GM18861 (cell line): Measurements from ENCODE around the gene RARB.

Experiments
- ATAC-seq: cut with Tn5 transposase; IDR thresholded peaks from one replicate; pipeline ENCODE4 v1.9.1; 2021; ENCODE audit not compliant: unreplicated experiment

Gene RARB

GRCh38 chr3:25421747-25422146, 6.3 kb upstream of the RARB start:
- ATAC-seq = no peak

- no peak for ATAC-seq
Observed at GRCh38 chr3:25423780-25424588, 4.1 kb upstream of the RARB start.

GRCh38 chr3:25424614-25425013, 3.4 kb upstream of the RARB start:
- ATAC-seq = no peak

GRCh38 chr3:25426408-25426807, 1.7 kb upstream of the RARB start:
- ATAC-seq = no peak

GRCh38 chr3:25427155-25427554, 908 bp upstream of the RARB start:
- no peak for ATAC-seq

GRCh38 chr3:25427563-25427941, 511 bp upstream of the RARB start:
- no peak for ATAC-seq

GRCh38 chr3:25428789-25429335, 799 bp downstream of the RARB start:
- no peak for ATAC-seq

- no peak for ATAC-seq
Observed at GRCh38 chr3:25429361-25430286, 1.6 kb downstream of the RARB start.

GRCh38 chr3:25430287-25430934, 2.3 kb downstream of the RARB start:
- no peak for ATAC-seq

- ATAC-seq = no peak
Observed at GRCh38 chr3:25430935-25431770, 3.1 kb downstream of the RARB start.

- ATAC-seq = no peak
Observed at GRCh38 chr3:25432176-25432720, 4.2 kb downstream of the RARB start.

GRCh38 chr3:25433106-25433505, 5.0 kb downstream of the RARB start:
- no peak for ATAC-seq

GRCh38 chr3:25433868-25434267, 5.8 kb downstream of the RARB start:
- no peak for ATAC-seq

GRCh38 chr3:25437953-25438352, 9.9 kb downstream of the RARB start:
- no peak for ATAC-seq

GRCh38 chr3:25438791-25439555, 10.9 kb downstream of the RARB start:
- ATAC-seq = no peak

GRCh38 chr3:25441234-25441856, 13.3 kb downstream of the RARB start:
- no peak for ATAC-seq

GRCh38 chr3:25442486-25442885, 14.4 kb downstream of the RARB start:
- no peak for ATAC-seq

GRCh38 chr3:25444273-25444672, 16.2 kb downstream of the RARB start:
- no peak for ATAC-seq

- no peak for ATAC-seq
Observed at GRCh38 chr3:25445731-25446130, 17.7 kb downstream of the RARB start.
